Activated CD8-positive, alpha-beta T cell treated with anti-CD3 and anti-CD28 coated beads, Interleukin-2, amount 10 ng/mL, durations not matched to agents 7 days and 5 days (primary cell): ENCODE results near the gene ERMP1. TPM values are rescaled to one million over a fixed set of nuclear protein-coding genes. Genes with fewer than 3 reads are reported as not detected.
"Not testable (repeated sequence)": the region's sequence is repeated elsewhere in the genome, so short reads cannot be mapped to it uniquely, and the experiment has no call there.

Experiments used
- ATAC-seq: fragments of 150-1000 bp; cut with Tn5 transposase; one replicate; pipeline ENCODE4 v1.10.0; 2021; ENCODE audit warnings: moderate library complexity
- CTCF ChIA-PET: fragments of 350-600 bp; sonication (Branson Sonifier 250); formaldehyde crosslinking; loops from one replicate; lab custom pipeline; 2021; ENCODE audit warnings: antibody characterized with exemption; lab: Charles Lee
- POLR2A ChIA-PET: fragments of 350-600 bp; sonication (Branson Sonifier 250); formaldehyde crosslinking; loops from one replicate; lab custom pipeline; 2021; ENCODE audit warnings: antibody characterized with exemption; lab: Charles Lee
- DNase-seq: peaks from one replicate; pipeline ENCODE4 v3.0.0-alpha.2; 2020
- H3K27ac Mint-ChIP-seq: one replicate; pipeline ENCODE4 v1.8.0; 2021; ENCODE audit warnings: mild to moderate bottlenecking, mixed read lengths
- H3K27me3 Mint-ChIP-seq: one replicate; pipeline ENCODE4 v1.8.0; 2021; ENCODE audit warnings: low read depth, mixed read lengths
- H3K36me3 Mint-ChIP-seq: one replicate; pipeline ENCODE4 v1.8.0; 2021; ENCODE audit warnings: low read depth, mixed read lengths
- H3K4me1 Mint-ChIP-seq: one replicate; pipeline ENCODE4 v1.8.0; 2021; ENCODE audit warnings: low read depth, mixed read lengths
- H3K4me3 Mint-ChIP-seq: one replicate; pipeline ENCODE4 v1.8.0; 2021; ENCODE audit warnings: mild to moderate bottlenecking, mixed read lengths
- H3K9me3 Mint-ChIP-seq: one replicate; pipeline ENCODE4 v1.8.0; 2022; ENCODE audit warnings: mixed read lengths; ENCODE audit not compliant: insufficient read depth
- total RNA-seq, 2 experiments: library from RNA; stranded (reverse); gene quantifications; one replicate each; pipeline ENCODE4 v1.2.3, GENCODE V29; 2021

The ERMP1 gene
- total RNA-seq, 2 experiments from 2014 or later, result 28.0 to 30.6 TPM

GRCh38 chr9:5819174-5819573 is 13.7 kb downstream of the ERMP1 start:
- H3K36me3 Mint-ChIP-seq, result peaks cover 51% of the 10 kb centered on the region
- DNase-seq (no peak), ATAC-seq (no peak)
- peaks cover 10% of the 10 kb centered on the region for H3K4me1 Mint-ChIP-seq
- ChIA-PET CTCF (no interaction called here), POLR2A (interaction anchor here (0.7 kb wide), 1 partner anchor 630 kb away, joined by 3 read pairs; no protein-coding TSS in a partner anchor)
- no peaks in the 10 kb centered on the region for H3K27me3 Mint-ChIP-seq
- no peaks in the 10 kb centered on the region for H3K9me3 Mint-ChIP-seq
- no peak overlapping the region for H3K4me3 Mint-ChIP-seq
- no peak overlapping the region for H3K27ac Mint-ChIP-seq

GRCh38 chr9:5818424-5819142 is 14.3 kb downstream of the ERMP1 start:
- CTCF ChIA-PET, result interaction anchor here (2.0 kb wide), 1 partner anchor 15 kb away, joined by 5 read pairs; the partner anchor contains the start of gene ERMP1
- no peaks in the 10 kb centered on the region for H3K27me3 Mint-ChIP-seq
- peaks cover 51% of the 10 kb centered on the region for H3K36me3 Mint-ChIP-seq
- ATAC-seq (no peak), DNase-seq (no peak)
- POLR2A ChIA-PET, result interaction anchor here (0.7 kb wide), 1 partner anchor 630 kb away, joined by 3 read pairs; no protein-coding TSS in a partner anchor
- H3K27ac Mint-ChIP-seq, result no peak overlapping the region
- H3K9me3 Mint-ChIP-seq, result no peaks in the 10 kb centered on the region
- H3K4me1 Mint-ChIP-seq, result peaks cover 12% of the 10 kb centered on the region
- H3K4me3 Mint-ChIP-seq, result no peak overlapping the region

- no peak for DNase-seq
- H3K4me1 Mint-ChIP-seq, result peaks cover 12% of the 10 kb centered on the region
- no peak overlapping the region for H3K27ac Mint-ChIP-seq
- H3K9me3 Mint-ChIP-seq, result no peaks in the 10 kb centered on the region
- ChIA-PET POLR2A (no interaction called here), CTCF (interaction anchor here (2.0 kb wide), 1 partner anchor 15 kb away, joined by 5 read pairs; the partner anchor contains the start of gene ERMP1)
- peaks cover 49% of the 10 kb centered on the region for H3K36me3 Mint-ChIP-seq
- no peak for ATAC-seq
- no peak overlapping the region for H3K4me3 Mint-ChIP-seq
- no peaks in the 10 kb centered on the region for H3K27me3 Mint-ChIP-seq
Measured at GRCh38 chr9:5817862-5818261, 15.1 kb downstream of the ERMP1 start.

- DNase-seq (no peak), ATAC-seq (no peak)
- H3K27ac Mint-ChIP-seq, result no peak overlapping the region
Measured at GRCh38 chr9:5815461-5815860, 17.5 kb downstream of the ERMP1 start.

GRCh38 chr9:5813824-5814223 is 19.1 kb downstream of the ERMP1 start:
- H3K4me1 Mint-ChIP-seq, result peaks cover 12% of the 10 kb centered on the region
- ChIA-PET CTCF (no interaction called here), POLR2A (no interaction called here)
- H3K36me3 Mint-ChIP-seq, result peaks cover 59% of the 10 kb centered on the region
- H3K9me3 Mint-ChIP-seq, result no peaks in the 10 kb centered on the region
- no peak overlapping the region for H3K27ac Mint-ChIP-seq
- ATAC-seq (no peak), DNase-seq (no peak)
- no peak overlapping the region for H3K4me3 Mint-ChIP-seq
- H3K27me3 Mint-ChIP-seq, result no peaks in the 10 kb centered on the region

More at GRCh38 chr9:5815461-5815860, 17.5 kb downstream of the ERMP1 start:
- CTCF ChIA-PET, result no interaction called here
- Mint-ChIP-seq H3K27me3 (no peaks in the 10 kb centered on the region), H3K4me1 (peaks cover 12% of the 10 kb centered on the region), H3K4me3 (no peak overlapping the region), H3K9me3 (no peaks in the 10 kb centered on the region), H3K36me3 (peaks cover 54% of the 10 kb centered on the region)
- POLR2A ChIA-PET, result no interaction called here

GRCh38 chr9:5811751-5812150 is 21.2 kb downstream of the ERMP1 start:
- POLR2A ChIA-PET, result no interaction called here

GRCh38 chr9:5805478-5805877 is 27.4 kb downstream of the ERMP1 start:
- Mint-ChIP-seq H3K4me1 (peaks cover 2% of the 10 kb centered on the region), H3K9me3 (no peaks in the 10 kb centered on the region), H3K27ac (no peak overlapping the region), H3K36me3 (peaks cover 51% of the 10 kb centered on the region), H3K4me3 (no peak overlapping the region), H3K27me3 (no peaks in the 10 kb centered on the region)
- POLR2A ChIA-PET, result interaction anchor here (0.7 kb wide), 1 partner anchor 94 kb away, joined by 3 read pairs; no protein-coding TSS in a partner anchor
- ATAC-seq, result no peak
- DNase-seq, result no peak
- CTCF ChIA-PET, result no interaction called here

More at GRCh38 chr9:5811751-5812150, 21.2 kb downstream of the ERMP1 start:
- no peaks in the 10 kb centered on the region for H3K27me3 Mint-ChIP-seq
- DNase-seq, result no peak
- H3K36me3 Mint-ChIP-seq, result peaks cover 59% of the 10 kb centered on the region
- H3K27ac Mint-ChIP-seq, result no peak overlapping the region
- no peak for ATAC-seq
- no peaks in the 10 kb centered on the region for H3K9me3 Mint-ChIP-seq
- CTCF ChIA-PET, result interaction anchor here (1.0 to 1.4 kb wide), 4 partner anchors 9 to 22 kb away, joined by 3 read pairs; partner anchors contain the start of gene ERMP1
- peaks cover 4% of the 10 kb centered on the region for H3K4me1 Mint-ChIP-seq
- no peak overlapping the region for H3K4me3 Mint-ChIP-seq

GRCh38 chr9:5801739-5802113 is 31.2 kb downstream of the ERMP1 start:
- Mint-ChIP-seq H3K27me3 (no peaks in the 10 kb centered on the region), H3K27ac (no peak overlapping the region), H3K4me1 (peaks cover 2% of the 10 kb centered on the region), H3K4me3 (no peak overlapping the region), H3K9me3 (no peaks in the 10 kb centered on the region), H3K36me3 (peaks cover 47% of the 10 kb centered on the region)
- ChIA-PET CTCF (interaction anchor here (1.4 to 1.5 kb wide), 2 partner anchors 85 to 252 kb away, joined by 3 to 5 read pairs; no protein-coding TSS in a partner anchor), POLR2A (interaction anchor here (0.7 kb wide), 1 partner anchor 612 kb away, joined by 3 read pairs; the partner anchor contains the start of gene UHRF2)
- no peak for ATAC-seq
- no peak for DNase-seq

GRCh38 chr9:5800969-5801738 is 31.8 kb downstream of the ERMP1 start:
- Mint-ChIP-seq H3K27ac (no peak overlapping the region), H3K27me3 (no peaks in the 10 kb centered on the region), H3K4me3 (no peak overlapping the region), H3K4me1 (peaks cover 2% of the 10 kb centered on the region), H3K36me3 (peaks cover 51% of the 10 kb centered on the region), H3K9me3 (no peaks in the 10 kb centered on the region)
- ChIA-PET CTCF (interaction anchor here (0.8 to 1.5 kb wide), 3 partner anchors 86 to 505 kb away, joined by 3 to 5 read pairs (median 3); no protein-coding TSS in a partner anchor), POLR2A (interaction anchor here (0.7 kb wide), 1 partner anchor 612 kb away, joined by 3 read pairs; the partner anchor contains the start of gene UHRF2)
- DNase-seq (no peak), ATAC-seq (no peak)

- H3K4me1 Mint-ChIP-seq, H3K27ac Mint-ChIP-seq, H3K4me3 Mint-ChIP-seq, DNase-seq, ATAC-seq, H3K27me3 Mint-ChIP-seq, H3K9me3 Mint-ChIP-seq, POLR2A ChIA-PET: not testable (repeated sequence)
- peaks cover 51% of the 10 kb centered on the region for H3K36me3 Mint-ChIP-seq
- CTCF ChIA-PET, result interaction anchor here (0.8 to 1.4 kb wide), 2 partner anchors 253 to 506 kb away, joined by 3 to 5 read pairs; no protein-coding TSS in a partner anchor
Measured at GRCh38 chr9:5800378-5800777, 32.5 kb downstream of the ERMP1 start.

- H3K4me3 Mint-ChIP-seq, result no peak overlapping the region
- H3K36me3 Mint-ChIP-seq, result peaks cover 52% of the 10 kb centered on the region
- H3K9me3 Mint-ChIP-seq, result no peaks in the 10 kb centered on the region
- DNase-seq (no peak), ATAC-seq (no peak)
- H3K27ac Mint-ChIP-seq, result no peak overlapping the region
- ChIA-PET CTCF (interaction anchor here (0.7 to 1.4 kb wide), 9 partner anchors 27 to 507 kb away, joined by 3 to 8 read pairs (median 3); partner anchors contain the start of gene ERMP1), POLR2A (no interaction called here)
- H3K4me1 Mint-ChIP-seq, result peaks cover 6% of the 10 kb centered on the region
- H3K27me3 Mint-ChIP-seq, result no peaks in the 10 kb centered on the region
Measured at GRCh38 chr9:5799314-5799713, 33.6 kb downstream of the ERMP1 start.
